H1 (cell line): ENCODE results near the gene NPY4R. TPM values are rescaled to one million over a fixed set of nuclear protein-coding genes. Genes with fewer than 3 reads are reported as not detected.
"Not testable (repeated sequence)": the region's sequence is repeated elsewhere in the genome, so short reads cannot be mapped to it uniquely, and the experiment has no call there.

Source experiments
- CTCF ChIA-PET: fragments of 300-600 bp; sonication (Branson Sonifier 250); formaldehyde crosslinking; loops from one replicate; lab custom pipeline; 2021; ENCODE audit not compliant: partially characterized antibody; lab: Charles Lee
- POLR2A ChIA-PET: fragments of 300-600 bp; sonication (Branson Sonifier 250); formaldehyde crosslinking; loops from one replicate; lab custom pipeline; 2021; ENCODE audit warnings: inconsistent platforms; ENCODE audit not compliant: partially characterized antibody; lab: Charles Lee
- DNase-seq, 2 experiments: peaks; one replicate each; pipeline versions ENCODE4 v3.0.0 to v3.0.0-alpha.2; 2010 to 2022; ENCODE audit warnings: low spot score in 2 of 2, low read depth in 1 of 2, mixed read lengths in 1 of 2
- FAIRE-seq: peaks from 2 replicates; lab custom pipeline; 2011; peaks lifted over from hg19 to GRCh38; lab: Jason Lieb, UNC
- H2AFZ ChIP-seq: 2 replicates; pipeline ENCODE4 v1.8.1; 2012; ENCODE audit warnings: low read length, inconsistent platforms
- H2AK5ac ChIP-seq: 2 replicates; pipeline ENCODE4 v1.6.1; 2013; ENCODE audit warnings: low read depth, low read length
- H2BK120ac ChIP-seq: replicated peaks from 2 replicates; pipeline ENCODE3; 2013; ENCODE audit warnings: low read depth, low read length, inconsistent platforms
- H2BK12ac ChIP-seq: 2 replicates; pipeline ENCODE4 v1.6.1; 2013; ENCODE audit warnings: low read depth, low read length
- H2BK15ac ChIP-seq: 2 replicates; pipeline ENCODE4 v1.6.1; 2013; ENCODE audit warnings: low read length
- H2BK20ac ChIP-seq: 2 replicates; pipeline ENCODE4 v1.6.1; 2013; ENCODE audit warnings: low read length
- H2BK5ac ChIP-seq: 2 replicates; pipeline ENCODE4 v1.6.1; 2013; ENCODE audit warnings: low read depth, low read length
- H3K14ac ChIP-seq: 2 replicates; pipeline ENCODE4 v1.6.1; 2013; ENCODE audit warnings: inconsistent platforms; ENCODE audit not compliant: insufficient read length
- H3K18ac ChIP-seq: 2 replicates; pipeline ENCODE4 v1.6.1; 2013; ENCODE audit warnings: low read length; ENCODE audit errors: extremely low read depth
- H3K23ac ChIP-seq: 2 replicates; pipeline ENCODE4 v1.6.1; 2013; ENCODE audit warnings: inconsistent platforms; ENCODE audit not compliant: insufficient read length
- H3K23me2 ChIP-seq: 2 replicates; pipeline ENCODE4 v1.6.1; 2013; ENCODE audit warnings: low read depth, low read length
- H3K27ac ChIP-seq: 2 replicates; pipeline ENCODE4 v1.6.1; 2011; ENCODE audit warnings: low read depth, low read length, inconsistent platforms
- H3K27me3 ChIP-seq, 4 experiments: replicated peaks in 1 of 4; 1 replicate in 1 of 4; 2 replicates in 3 of 4; pipeline versions ENCODE4 v1.6.1 to v1.8.1; 2011 to 2013; ENCODE audit warnings: low read length in 3 of 4, mild to moderate bottlenecking in 3 of 4, inconsistent platforms in 2 of 4, mixed read lengths in 2 of 4, moderate library complexity in 1 of 4; ENCODE audit not compliant: control insufficient read depth in 3 of 4, insufficient read depth in 3 of 4; ENCODE audit errors: extremely low read depth in 1 of 4
- H3K36me3 ChIP-seq, 4 experiments: 2 replicates each; pipeline versions ENCODE4 v1.6.1 to v1.8.1; 2011 to 2013; ENCODE audit warnings: mild to moderate bottlenecking in 4 of 4, low read length in 3 of 4, moderate library complexity in 2 of 4, control low read depth in 1 of 4, inconsistent platforms in 1 of 4; ENCODE audit not compliant: insufficient read depth in 4 of 4, control insufficient read depth in 2 of 4
- H3K4ac ChIP-seq: replicated peaks from 2 replicates; pipeline ENCODE3; 2013; ENCODE audit warnings: low read length, low read depth, mixed read lengths, inconsistent platforms; ENCODE audit not compliant: insufficient read length
- H3K4me1 ChIP-seq, 4 experiments: replicated peaks in 1 of 4; 1 replicate in 1 of 4; 2 replicates in 3 of 4; pipeline versions ENCODE4 v1.6.1 to v1.8.1; 2011 to 2013; ENCODE audit warnings: low read length in 3 of 4, inconsistent platforms in 2 of 4, mixed read lengths in 1 of 4; ENCODE audit not compliant: insufficient read depth in 4 of 4, control insufficient read depth in 3 of 4
- H3K4me2 ChIP-seq, 2 experiments: 2 replicates each; pipeline versions ENCODE4 v1.6.1 to v1.8.1; 2011 to 2013; ENCODE audit warnings: low read depth in 2 of 2, low read length in 2 of 2, control low read depth in 1 of 2, inconsistent platforms in 1 of 2, mild to moderate bottlenecking in 1 of 2; ENCODE audit not compliant: insufficient read depth in 1 of 2
- H3K4me3 ChIP-seq, 4 experiments: fragments of 200-600, 300-600 bp in 1 of 4; sonication (generic), shearing (Covaris generic), sonication (Bioruptor Twin) in 1 of 4; 2 replicates each; pipeline versions ENCODE4 v1.5.1 to v1.8.1; 2011 to 2016; ENCODE audit warnings: low read length in 4 of 4, low read depth in 3 of 4, control low read depth in 2 of 4, inconsistent platforms in 2 of 4, mild to moderate bottlenecking in 2 of 4, mixed read lengths in 1 of 4, moderate library complexity in 1 of 4; ENCODE audit not compliant: insufficient read depth in 2 of 4; ENCODE audit errors: extremely low read depth in 1 of 4
- H3K56ac ChIP-seq: replicated peaks from 2 replicates; pipeline ENCODE3; 2013; ENCODE audit warnings: low read depth, mild to moderate bottlenecking, mixed read lengths, low read length, inconsistent platforms; ENCODE audit not compliant: insufficient read length
- H3K79me1 ChIP-seq: 2 replicates; pipeline ENCODE4 v1.6.1; 2013; ENCODE audit warnings: low read depth, low read length, control low read depth
- H3K79me2 ChIP-seq, 2 experiments: 2 replicates each; pipeline versions ENCODE4 v1.6.1 to v1.8.1; 2012 to 2013; ENCODE audit warnings: low read length in 2 of 2, mild to moderate bottlenecking in 2 of 2, inconsistent platforms in 1 of 2; ENCODE audit not compliant: insufficient read depth in 2 of 2, control insufficient read depth in 1 of 2
- H3K9ac ChIP-seq, 4 experiments: replicated peaks in 1 of 4; 1 replicate in 1 of 4; 2 replicates in 3 of 4; pipeline versions ENCODE4 v1.6.1 to v1.8.1; 2011 to 2013; ENCODE audit warnings: low read depth in 3 of 4, low read length in 3 of 4, control low read depth in 2 of 4, mild to moderate bottlenecking in 2 of 4, moderate library complexity in 2 of 4, inconsistent platforms in 1 of 4; ENCODE audit errors: extremely low read depth in 1 of 4
- H3K9me3 ChIP-seq, 2 experiments: 2 replicates each; pipeline versions ENCODE4 v1.6.1 to v1.8.1; 2012 to 2013; ENCODE audit warnings: mild to moderate bottlenecking in 2 of 2, moderate library complexity in 2 of 2, control low read depth in 1 of 2, inconsistent platforms in 1 of 2, low read depth in 1 of 2, low read length in 1 of 2, mixed read lengths in 1 of 2; ENCODE audit not compliant: insufficient read depth in 2 of 2
- H4K20me1 ChIP-seq, 2 experiments: replicated peaks in 1 of 2; 2 replicates each; pipeline versions ENCODE3 to v1.8.1; 2011 to 2013; ENCODE audit warnings: inconsistent platforms in 2 of 2, low read length in 2 of 2, mild to moderate bottlenecking in 1 of 2; ENCODE audit not compliant: insufficient read depth in 2 of 2, control insufficient read depth in 1 of 2
- H4K5ac ChIP-seq: 2 replicates; pipeline ENCODE4 v1.6.1; 2013; ENCODE audit warnings: low read length, low read depth, mixed read lengths, inconsistent platforms; ENCODE audit not compliant: insufficient read length
- H4K8ac ChIP-seq: 2 replicates; pipeline ENCODE4 v1.8.0; 2013; ENCODE audit warnings: mild to moderate bottlenecking, moderate library complexity, low read length, inconsistent platforms; ENCODE audit not compliant: insufficient read depth; ENCODE audit errors: extremely low read depth
- H4K91ac ChIP-seq: replicated peaks from 2 replicates; pipeline ENCODE3; 2013; ENCODE audit warnings: low read length, mixed read lengths, inconsistent platforms; ENCODE audit not compliant: insufficient read length
- RAD21 ChIP-seq, 2 experiments: IDR thresholded peaks in 1 of 2; conservative IDR thresholded peaks in 1 of 2; 2 replicates each; pipeline ENCODE4 v1.6.1; 2011; ENCODE audit warnings: low read depth in 2 of 2, low read length in 2 of 2, improper control_type of control experiment in 1 of 2, inconsistent platforms in 1 of 2, mild to moderate bottlenecking in 1 of 2, moderate library complexity in 1 of 2
- WGBS, 2 experiments: shearing (Covaris generic) in 1 of 2; methylation state at CpG; one replicate each; pipeline versions ENCODE4 v1.1.6 to v1.1.7; 2013 to 2015; ENCODE audit warnings: low lambda C conversion rate in 2 of 2, mixed read lengths in 2 of 2, inconsistent platforms in 1 of 2, low coverage in 1 of 2, missing lambda C conversion rate in 1 of 2; ENCODE audit not compliant: insufficient replicate concordance in 2 of 2, insufficient coverage in 1 of 2, insufficient read length in 1 of 2; ENCODE audit errors: extremely low coverage in 1 of 2, missing lambda C conversion rate in 1 of 2; 5-methylcytosine and 5-hydroxymethylcytosine counted together
- polyA plus RNA-seq, 7 experiments: library from polyadenylated mRNA; depleted of rRNA in 3 of 7; stranded (reverse) in 5 of 7; unstranded in 2 of 7; fragments of >200 nt in 5 of 7; fragments of 200-250 nt in 2 of 7; gene quantifications; 1 replicate in 5 of 7; 2 replicates in 1 of 7; 4 replicates in 1 of 7; pipeline versions ENCODE4 v1.2.1 to v1.2.3, GENCODE V29; 2011 to 2013; ENCODE audit warnings: missing spikeins in 2 of 7, mixed read lengths in 2 of 7
- total RNA-seq: library from RNA; stranded (reverse); fragmentation: NEBNext Ultra II Directional; extraction: Animal tissue kit (Norgen Biotek cat#: 25700); gene quantifications from 2 replicates; pipeline ENCODE4 v1.2.1, GENCODE V29; 2021
- TF ChIP-seq, protein P1 (sequence below), 3 experiments: IDR thresholded peaks; 1 replicate in 2 of 3; 2 replicates in 1 of 3; pipeline versions ENCODE4 v1.5.1 to v1.6.1; 2011; ENCODE audit warnings: low read length in 3 of 3, mild to moderate bottlenecking in 3 of 3, inconsistent platforms in 2 of 3, low read depth in 1 of 3, moderate library complexity in 1 of 3; ENCODE audit not compliant: insufficient read depth in 1 of 3; ENCODE audit errors: control extremely low read depth in 1 of 3

The NPY4R gene
- total and polyA plus RNA-seq, 2 of the 8 experiments (the other 6 are each of a cell fraction or from before 2014, with no cell fraction given): 0.15 TPM; not detected in 1

DNA sequence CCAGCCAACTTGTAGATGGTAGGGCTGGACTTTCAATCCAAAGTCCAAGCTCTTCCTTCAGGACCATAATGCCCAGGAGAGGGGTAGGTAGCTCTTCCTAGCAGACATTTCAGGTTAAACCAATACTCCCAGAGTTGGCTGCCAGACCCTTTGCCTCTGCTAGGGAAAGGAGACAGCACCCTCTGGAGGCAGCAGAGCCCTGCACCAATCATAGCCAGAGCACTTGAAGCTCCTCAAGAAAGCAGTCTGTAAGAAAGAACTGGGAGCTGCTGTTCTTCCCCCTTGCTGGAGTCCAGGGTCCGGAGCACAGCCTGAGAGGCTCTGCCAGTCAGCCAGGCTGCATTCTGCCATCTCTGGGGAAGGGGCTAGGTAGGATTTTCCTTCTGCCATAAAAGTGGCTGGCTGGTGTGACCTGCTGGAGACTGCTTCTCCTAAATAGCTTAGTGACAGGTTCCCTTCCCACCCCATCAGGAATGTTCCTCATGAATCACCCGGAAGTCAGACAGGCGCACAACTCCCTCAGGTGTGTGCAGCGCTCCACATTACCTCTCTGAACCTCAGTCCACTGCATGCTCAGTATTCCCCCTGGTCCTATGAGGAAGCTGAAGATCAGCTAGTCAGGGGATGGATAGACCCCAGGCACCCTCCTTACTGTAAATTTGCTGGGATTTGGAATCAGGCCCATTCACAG lies 2.5 kb upstream of the NPY4R start:
- H2AFZ ChIP-seq, H2AK5ac ChIP-seq, H4K20me1 ChIP-seq, H3K27me3 ChIP-seq, H3K9ac ChIP-seq, H3K4me2 ChIP-seq, H3K36me3 ChIP-seq, H3K56ac ChIP-seq, H3K18ac ChIP-seq, H2BK20ac ChIP-seq, CTCF ChIA-PET, H4K5ac ChIP-seq, H2BK15ac ChIP-seq, H3K27ac ChIP-seq, H3K4me3 ChIP-seq, H2BK12ac ChIP-seq, H3K79me1 ChIP-seq, H3K4me1 ChIP-seq, H3K9me3 ChIP-seq, H3K4ac ChIP-seq, H3K23me2 ChIP-seq, H2BK120ac ChIP-seq, H3K14ac ChIP-seq, H3K23ac ChIP-seq, DNase-seq, POLR2A ChIA-PET, H2BK5ac ChIP-seq, H4K8ac ChIP-seq, H3K79me2 ChIP-seq, H4K91ac ChIP-seq: not testable (repeated sequence)
- TF ChIP-seq RAD21 (IDR thresholded peaks at IDR 0.05 in 1 of 2, conservative IDR thresholded peaks at IDR 0.05 in 1 of 2; ENCODE audit: low read depth in 2 of 2, low read length in 2 of 2): peak; percentile 8 to 19; a peak in 3 of 4 replicates
- TF ChIP-seq, protein P1, sequence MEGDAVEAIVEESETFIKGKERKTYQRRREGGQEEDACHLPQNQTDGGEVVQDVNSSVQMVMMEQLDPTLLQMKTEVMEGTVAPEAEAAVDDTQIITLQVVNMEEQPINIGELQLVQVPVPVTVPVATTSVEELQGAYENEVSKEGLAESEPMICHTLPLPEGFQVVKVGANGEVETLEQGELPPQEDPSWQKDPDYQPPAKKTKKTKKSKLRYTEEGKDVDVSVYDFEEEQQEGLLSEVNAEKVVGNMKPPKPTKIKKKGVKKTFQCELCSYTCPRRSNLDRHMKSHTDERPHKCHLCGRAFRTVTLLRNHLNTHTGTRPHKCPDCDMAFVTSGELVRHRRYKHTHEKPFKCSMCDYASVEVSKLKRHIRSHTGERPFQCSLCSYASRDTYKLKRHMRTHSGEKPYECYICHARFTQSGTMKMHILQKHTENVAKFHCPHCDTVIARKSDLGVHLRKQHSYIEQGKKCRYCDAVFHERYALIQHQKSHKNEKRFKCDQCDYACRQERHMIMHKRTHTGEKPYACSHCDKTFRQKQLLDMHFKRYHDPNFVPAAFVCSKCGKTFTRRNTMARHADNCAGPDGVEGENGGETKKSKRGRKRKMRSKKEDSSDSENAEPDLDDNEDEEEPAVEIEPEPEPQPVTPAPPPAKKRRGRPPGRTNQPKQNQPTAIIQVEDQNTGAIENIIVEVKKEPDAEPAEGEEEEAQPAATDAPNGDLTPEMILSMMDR (IDR thresholded peaks at IDR 0.05; ENCODE audit: control extremely low read depth in 1 of 3, insufficient read depth in 1 of 3, low read depth in 1 of 3, low read length in 3 of 3): peak in 1 of 3 experiments; percentile 5; a peak in 1 of 4 replicates
- 50% methylated on average over 1 of the region's 4 CpGs; no CpG with 5 or more reads in 1 of the 2 experiments for WGBS, 2 experiments
- peak; percentile 62 for FAIRE-seq
